K562 (cell line): ENCODE results near the gene SLC25A10. TPM values are rescaled to one million over a fixed set of nuclear protein-coding genes. Genes with fewer than 3 reads are reported as not detected.

ENCODE experiments used
- BCLAF1 ChIP-seq, 2 experiments: fragments of 450-650 bp in 1 of 2; IDR thresholded peaks; 2 replicates each; pipeline ENCODE4 v1.6.1; 2011 to 2017; ENCODE audit warnings: low read depth in 2 of 2, antibody characterized with exemption in 1 of 2, borderline replicate concordance in 1 of 2, low read length in 1 of 2, mild to moderate bottlenecking in 1 of 2, mixed read lengths in 1 of 2; ENCODE audit not compliant: control insufficient read depth in 1 of 2
- MYNN ChIP-seq, 2 experiments: sonication (generic); formaldehyde crosslinking in 1 of 2; IDR thresholded peaks; 2 replicates each; pipeline versions ENCODE4 v1.5.0 to v1.6.1; 2016 to 2020; ENCODE audit warnings: antibody characterized with exemption in 1 of 2, missing genetic modification reagents in 1 of 2
- RAD21 ChIP-seq, 2 experiments: fragments of 250-450 bp in 1 of 2; fragments of 450-650 bp in 1 of 2; sonication (Bioruptor Pico) in 1 of 2; formaldehyde crosslinking in 1 of 2; IDR thresholded peaks in 1 of 2; conservative IDR thresholded peaks in 1 of 2; 2 replicates each; pipeline versions ENCODE4 v1.4.0 to v1.8.0; 2020 to 2022; ENCODE audit warnings: mild to moderate bottlenecking in 2 of 2, moderate library complexity in 1 of 2
- RBM25 ChIP-seq: fragments of 200-400 bp; formaldehyde crosslinking; IDR thresholded peaks from 2 replicates; pipeline ENCODE4 v1.6.1; 2018; ENCODE audit warnings: low read length, low read depth, moderate library complexity; ENCODE audit not compliant: severe bottlenecking
- REST ChIP-seq, 2 experiments: fragments of 450-650 bp; formaldehyde crosslinking in 1 of 2; IDR thresholded peaks; 2 replicates each; pipeline versions ENCODE4 v1.4.0 to v1.6.1; 2014 to 2020; ENCODE audit warnings: mild to moderate bottlenecking in 2 of 2, borderline replicate concordance in 1 of 2, low read depth in 1 of 2
- ZNF609 ChIP-seq: sonication (generic); formaldehyde crosslinking; IDR thresholded peaks from 2 replicates; pipeline ENCODE4 v1.8.1; 2023; ENCODE audit warnings: missing genetic modification reagents, mild to moderate bottlenecking, borderline replicate concordance
- polyA plus RNA-seq, 8 experiments: library from polyadenylated mRNA; depleted of rRNA in 4 of 8; stranded (reverse) in 5 of 8; unstranded in 3 of 8; fragments of >200 nt; fragmentation: Nextera tagmentation in 2 of 8; fragmentation: Illumina TruSeq in 1 of 8; extraction: Ambion mirVana in 2 of 8; extraction: Trizol in 1 of 8; gene quantifications; 2 replicates each; pipeline versions ENCODE4 v1.2.1 to v1.2.3, GENCODE V29; 2011 to 2014; ENCODE audit warnings: inconsistent platforms in 1 of 8, missing spikeins in 1 of 8
- total RNA-seq, 7 experiments: library from RNA; depleted of rRNA in 6 of 7; stranded (reverse); fragments of >200 nt in 6 of 7; fragmentation: Illumina TruSeq in 2 of 7; extraction: Trizol in 2 of 7; gene quantifications; 2 replicates each; pipeline versions ENCODE4 v1.2.1 to v1.2.3, GENCODE V29; 2011 to 2021; ENCODE audit warnings: low replicate concordance in 1 of 7

The SLC25A10 gene
- total and polyA plus RNA-seq, 9 of the 15 experiments (the other 6 are each of a cell fraction or from before 2014, with no cell fraction given): 0.10 to 85.6 (median 34.3) TPM

- TF ChIP-seq ZNF609 (CRISPR knock-in tag) (no peak), REST (IDR thresholded peaks at IDR 0.05; ENCODE audit: borderline replicate concordance) (peak; percentile 73), REST (CRISPR knock-in tag; IDR thresholded peaks at IDR 0.05; ENCODE audit: low read depth) (no peak), MYNN (IDR thresholded peaks at IDR 0.05) (peak; percentile 67; the same call in 1 of the 2 replicates), MYNN (CRISPR knock-in tag; IDR thresholded peaks at IDR 0.05) (no peak), RBM25 (no peak), BCLAF1 (IDR thresholded peaks at IDR 0.05; ENCODE audit: borderline replicate concordance in 1 of 2, control insufficient read depth in 1 of 2, low read depth in 2 of 2, low read length in 1 of 2) (no peak), RAD21 (CRISPR knock-in tag; conservative IDR thresholded peaks at IDR 0.05 in 1 of 2, IDR thresholded peaks at IDR 0.05 in 1 of 2) (peak; percentile 78 to 94)
These were observed 21.7 kb downstream of the SLC25A10 start (continued) for GRCh38 chr17:81733507-81734404.
